Muscle of leg (tissue), 11 donors: Measurements from ENCODE around the gene ANKH. TPM values are rescaled to one million over a fixed set of nuclear protein-coding genes. Genes with fewer than 3 reads are reported as not detected.
"Not testable (repeated sequence)": the region's sequence is repeated elsewhere in the genome, so short reads cannot be mapped to it uniquely, and the experiment has no call there.

Experiments used
- DNase-seq: peaks from one replicate; pipeline ENCODE4 v3.0.0; 2013
- H3K27ac ChIP-seq: one replicate; pipeline ENCODE4 v1.5.1; 2013; ENCODE audit warnings: mild to moderate bottlenecking, low read length, control low read depth
- H3K27me3 ChIP-seq: one replicate; pipeline ENCODE4 v1.6.1; 2013; ENCODE audit warnings: low read length; ENCODE audit not compliant: control insufficient read depth, insufficient read depth
- H3K36me3 ChIP-seq: one replicate; pipeline ENCODE4 v1.6.1; 2013; ENCODE audit warnings: low read length; ENCODE audit not compliant: control insufficient read depth, insufficient read depth
- H3K4me1 ChIP-seq: one replicate; pipeline ENCODE4 v1.6.1; 2013; ENCODE audit warnings: low read length; ENCODE audit not compliant: control insufficient read depth, insufficient read depth
- H3K4me3 ChIP-seq: one replicate; pipeline ENCODE4 v1.5.1; 2013; ENCODE audit warnings: low read length, control low read depth
- H3K9me3 ChIP-seq: replicated peaks from 2 replicates; pipeline ENCODE4 v1.6.1; 2013; ENCODE audit warnings: low read depth, low read length; ENCODE audit not compliant: control insufficient read depth
- WGBS: methylation state at CpG from one replicate; pipeline ENCODE4 v1.1.5; 2013; ENCODE audit warnings: missing lambda C conversion rate; ENCODE audit not compliant: insufficient coverage; 5-methylcytosine and 5-hydroxymethylcytosine counted together
- polyA plus RNA-seq, 8 donors: library from polyadenylated mRNA; unstranded; fragments of 120-200 nt; gene quantifications; one replicate each; pipeline versions ENCODE4 v1.2.1 to v1.2.3, GENCODE V29; 2013; ENCODE audit warnings: inconsistent platforms in 1 of 8, low replicate concordance in 1 of 8; ENCODE audit not compliant: insufficient read length in 8 of 8, insufficient read depth in 1 of 8
- total RNA-seq: library from RNA; stranded (reverse); fragments of 120-200 nt; gene quantifications from one replicate; pipeline ENCODE4 v1.2.4, GENCODE V29; 2013

Gene ANKH
- total and polyA plus RNA-seq, 9 donors, result 14.8 to 22.2 (median 16.8) TPM

DNA sequence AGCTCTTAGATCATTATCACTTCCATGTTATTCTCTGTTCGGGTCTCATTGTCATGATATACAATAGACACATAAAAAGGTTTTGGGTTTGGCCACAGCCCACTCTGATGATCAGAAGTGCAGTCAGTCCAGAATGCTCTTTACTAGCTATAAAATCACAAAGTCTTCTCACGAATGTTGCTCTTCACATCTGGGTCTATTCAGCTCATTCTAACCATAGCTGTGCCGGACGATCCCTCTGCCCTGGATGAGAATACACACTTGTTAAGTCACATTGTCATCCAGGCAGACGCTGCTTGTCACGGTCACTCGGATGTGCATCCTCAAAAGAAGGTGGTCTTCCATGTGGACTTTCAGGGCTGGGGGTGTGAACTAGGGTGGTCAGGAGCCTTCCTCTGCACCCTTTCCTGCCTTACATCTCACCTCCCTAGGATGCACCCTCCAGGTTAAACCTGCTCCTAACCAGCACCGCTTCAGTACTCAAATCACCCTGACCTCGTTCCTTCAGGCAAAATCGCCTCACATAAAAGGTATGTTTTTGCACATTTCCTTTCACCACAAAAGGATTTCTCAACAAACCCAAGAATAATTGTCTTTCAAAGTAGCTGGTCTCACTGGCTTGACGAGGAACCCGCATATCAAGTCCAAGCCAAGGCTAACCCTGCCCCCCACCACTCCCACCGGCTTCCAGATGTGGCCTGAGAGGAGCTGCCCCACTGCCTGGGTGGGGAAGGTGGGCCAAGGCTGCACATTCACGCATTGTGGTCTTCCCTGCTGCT is 21.9 kb downstream of the ANKH start:
- peaks cover 1% of the 10 kb centered on the region for H3K4me1 ChIP-seq
- no peaks in the 10 kb centered on the region for H3K36me3 ChIP-seq
- 77% methylated on average over 8 of the region's 14 CpGs for WGBS
- H3K4me3 ChIP-seq, result no peak overlapping the region
- no peaks in the 10 kb centered on the region for H3K27me3 ChIP-seq
- no peak for DNase-seq
- H3K9me3 ChIP-seq, result no peaks in the 10 kb centered on the region
- H3K27ac ChIP-seq, result no peak overlapping the region

DNA sequence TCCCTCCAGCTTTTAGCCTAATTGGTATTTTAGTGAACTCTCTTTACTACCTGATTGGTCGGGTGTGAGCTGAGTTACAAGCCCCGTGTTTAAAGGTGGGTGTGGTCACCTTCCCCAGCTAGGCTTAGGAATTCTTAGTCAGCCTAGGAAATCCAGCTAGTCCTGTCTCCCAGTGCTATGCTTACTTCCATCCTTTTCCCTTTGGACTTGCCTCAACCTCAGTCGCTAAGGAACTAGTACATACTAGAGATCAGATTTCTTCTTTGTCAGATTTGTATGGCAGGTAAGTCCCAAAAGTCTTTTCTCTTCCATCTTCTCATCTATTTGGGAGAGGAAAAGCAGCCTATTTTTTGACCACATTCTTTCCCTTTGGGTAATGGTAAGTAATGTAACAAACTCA is 22.6 kb downstream of the ANKH start:
- not testable (repeated sequence) for H3K27ac ChIP-seq, H3K4me1 ChIP-seq, H3K9me3 ChIP-seq, DNase-seq, H3K27me3 ChIP-seq, H3K4me3 ChIP-seq, H3K36me3 ChIP-seq
- WGBS, result 71% methylated on average over 2 of the region's 3 CpGs

DNA sequence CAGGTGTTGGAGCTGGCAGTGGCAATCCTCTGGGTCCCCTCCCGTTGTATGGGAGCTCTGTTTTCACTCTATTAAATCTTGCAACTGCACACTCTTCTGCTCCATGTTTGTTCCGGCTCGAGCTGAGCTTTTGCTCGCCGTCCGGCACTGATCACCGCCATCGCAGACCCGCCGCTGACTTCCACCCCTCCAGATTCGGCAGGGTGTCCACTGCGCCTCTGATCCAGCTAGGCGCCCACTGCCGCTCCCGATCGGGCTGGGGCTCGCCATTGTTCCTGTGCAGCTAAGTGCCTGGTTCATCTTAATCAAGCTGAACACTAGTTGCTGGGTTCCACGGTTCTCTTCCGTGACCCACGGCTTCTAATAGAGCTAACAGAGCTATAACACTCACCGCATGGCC is 23.2 kb downstream of the ANKH start:
- no peaks in the 10 kb centered on the region for H3K4me1 ChIP-seq
- no peaks in the 10 kb centered on the region for H3K27me3 ChIP-seq
- no peaks in the 10 kb centered on the region for H3K9me3 ChIP-seq
- no peak for DNase-seq
- H3K36me3 ChIP-seq, result no peaks in the 10 kb centered on the region
- no peak overlapping the region for H3K4me3 ChIP-seq
- 96% methylated on average over 20 of the region's 21 CpGs for WGBS
- no peak overlapping the region for H3K27ac ChIP-seq

DNA sequence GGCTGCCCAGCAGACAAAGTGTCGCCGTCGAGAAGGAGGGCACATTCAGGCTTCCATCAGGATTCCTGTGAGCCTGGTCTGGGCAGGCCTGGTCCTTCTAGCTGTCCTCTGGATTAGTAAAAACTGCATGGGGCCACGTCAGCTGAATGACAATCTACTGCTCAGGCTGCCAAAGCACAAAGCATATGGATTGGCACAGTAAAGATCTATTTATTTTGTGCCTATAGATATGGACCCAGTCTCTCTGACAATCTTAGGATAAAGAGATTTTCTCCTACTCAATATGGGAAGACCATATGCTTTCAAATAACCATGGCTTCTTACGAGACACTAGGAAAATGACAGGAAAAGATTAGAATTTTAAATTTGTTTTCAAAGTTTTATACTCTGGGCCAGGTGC is 24.1 kb downstream of the ANKH start:
- no peak for DNase-seq
- WGBS, result 84% methylated on average over 3 of the region's 5 CpGs

DNA sequence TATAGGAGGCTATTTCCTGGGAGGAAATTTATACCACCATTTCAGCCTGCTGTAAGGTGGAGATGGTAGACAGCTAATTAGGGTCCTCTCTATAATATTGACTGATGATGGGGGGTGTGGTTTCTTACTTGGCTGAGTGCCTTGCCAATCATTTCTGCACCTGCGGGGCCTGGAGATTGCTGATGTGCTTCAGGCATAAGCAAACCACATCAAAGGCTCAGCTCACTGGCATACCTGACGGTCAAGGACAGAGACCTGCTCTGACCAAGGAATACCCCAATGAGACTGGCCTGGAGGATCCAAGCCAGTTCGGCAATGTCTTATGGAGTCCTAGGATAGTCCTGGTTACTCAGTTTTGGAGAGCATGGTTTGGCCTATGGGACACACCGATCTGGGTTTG is 29.5 kb downstream of the ANKH start:
- no peaks in the 10 kb centered on the region for H3K27me3 ChIP-seq
- no peak overlapping the region for H3K27ac ChIP-seq
- no peaks in the 10 kb centered on the region for H3K36me3 ChIP-seq
- no peaks in the 10 kb centered on the region for H3K4me1 ChIP-seq
- WGBS, result 80% methylated on average over 1 of the region's 4 CpGs
- H3K4me3 ChIP-seq, result no peak overlapping the region
- H3K9me3 ChIP-seq, result no peaks in the 10 kb centered on the region
- no peak for DNase-seq

More for the DNA sequence above, 24.1 kb downstream of the ANKH start:
- H3K36me3 ChIP-seq, result no peaks in the 10 kb centered on the region
- H3K9me3 ChIP-seq, result no peaks in the 10 kb centered on the region
- H3K4me1 ChIP-seq, result no peaks in the 10 kb centered on the region
- H3K27me3 ChIP-seq, result no peaks in the 10 kb centered on the region
- H3K27ac ChIP-seq, result no peak overlapping the region
- no peak overlapping the region for H3K4me3 ChIP-seq

DNA sequence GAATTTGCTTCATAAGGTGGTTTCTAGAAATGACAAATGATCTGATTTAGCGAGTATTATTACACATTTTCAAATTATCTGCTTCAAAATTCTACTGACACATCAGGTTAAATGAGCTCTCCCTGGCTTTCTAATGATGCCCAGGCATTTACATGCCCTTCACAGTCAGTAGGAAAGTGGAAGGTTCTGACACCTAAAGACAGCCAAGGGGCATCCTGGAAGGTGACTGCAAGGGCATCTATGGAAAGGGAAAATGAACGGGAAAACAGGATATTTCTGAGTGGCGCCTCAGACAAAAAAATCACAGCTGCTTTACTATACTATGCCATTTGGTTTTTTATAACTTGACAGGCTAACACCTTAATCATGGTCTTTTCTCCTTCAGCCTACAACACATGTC is 31.0 kb downstream of the ANKH start:
- no peak overlapping the region for H3K4me3 ChIP-seq
- no peaks in the 10 kb centered on the region for H3K4me1 ChIP-seq
- no peaks in the 10 kb centered on the region for H3K9me3 ChIP-seq
- no peaks in the 10 kb centered on the region for H3K27me3 ChIP-seq
- H3K36me3 ChIP-seq, result no peaks in the 10 kb centered on the region
- no peak for DNase-seq
- no peak overlapping the region for H3K27ac ChIP-seq
- WGBS, result no CpG with 5 or more reads among the region's 3 CpGs

DNA sequence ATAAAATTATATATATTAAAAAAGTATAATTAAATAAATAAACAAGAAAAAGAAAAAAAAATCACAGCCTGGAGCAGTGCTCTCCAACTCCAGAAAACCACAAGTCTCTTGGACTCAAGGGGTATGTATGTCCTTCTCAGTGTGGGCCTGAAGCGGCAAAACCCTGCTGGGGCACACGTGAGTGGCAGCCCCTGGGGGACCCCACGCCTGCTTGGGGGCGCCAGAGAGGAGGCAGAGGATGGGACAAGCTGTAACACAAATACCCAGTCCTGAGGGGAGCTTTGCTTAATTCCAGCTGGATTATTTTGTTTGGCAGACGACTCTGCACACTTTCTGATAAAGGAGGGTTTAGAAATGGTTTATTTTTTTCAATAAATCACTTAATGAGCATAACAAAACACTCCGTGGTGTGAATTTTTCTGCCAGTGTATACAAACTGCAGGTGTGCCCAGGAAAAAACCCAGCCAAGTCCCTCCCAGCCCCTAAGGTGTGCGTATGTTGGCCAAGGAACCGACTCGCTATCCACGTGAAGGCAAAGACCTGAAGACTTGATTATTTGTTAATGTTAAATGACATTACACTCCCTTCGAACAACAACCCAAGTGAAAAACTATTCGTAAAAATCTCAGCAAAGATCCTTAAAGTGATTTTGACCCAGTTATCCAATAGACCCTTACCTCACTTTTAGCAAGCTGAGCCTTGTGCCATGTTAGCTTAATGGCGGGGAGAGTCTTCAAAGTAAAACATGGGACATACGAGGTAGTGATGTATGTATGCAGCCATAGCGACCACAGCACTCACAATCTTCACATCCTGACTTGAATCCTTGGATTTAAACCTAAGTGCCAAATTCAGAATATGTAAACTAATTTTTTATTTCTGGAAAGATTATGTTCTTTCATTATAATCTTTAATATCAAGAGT is 32.9 kb downstream of the ANKH start:
- Histone ChIP-seq H3K27me3 (no peaks in the 10 kb centered on the region), H3K9me3 (no peaks in the 10 kb centered on the region), H3K36me3 (no peaks in the 10 kb centered on the region), H3K4me3 (no peak overlapping the region), H3K27ac (no peak overlapping the region), H3K4me1 (no peaks in the 10 kb centered on the region)
- no peak for DNase-seq
- WGBS, result 80% methylated on average over 2 of the region's 15 CpGs

DNA sequence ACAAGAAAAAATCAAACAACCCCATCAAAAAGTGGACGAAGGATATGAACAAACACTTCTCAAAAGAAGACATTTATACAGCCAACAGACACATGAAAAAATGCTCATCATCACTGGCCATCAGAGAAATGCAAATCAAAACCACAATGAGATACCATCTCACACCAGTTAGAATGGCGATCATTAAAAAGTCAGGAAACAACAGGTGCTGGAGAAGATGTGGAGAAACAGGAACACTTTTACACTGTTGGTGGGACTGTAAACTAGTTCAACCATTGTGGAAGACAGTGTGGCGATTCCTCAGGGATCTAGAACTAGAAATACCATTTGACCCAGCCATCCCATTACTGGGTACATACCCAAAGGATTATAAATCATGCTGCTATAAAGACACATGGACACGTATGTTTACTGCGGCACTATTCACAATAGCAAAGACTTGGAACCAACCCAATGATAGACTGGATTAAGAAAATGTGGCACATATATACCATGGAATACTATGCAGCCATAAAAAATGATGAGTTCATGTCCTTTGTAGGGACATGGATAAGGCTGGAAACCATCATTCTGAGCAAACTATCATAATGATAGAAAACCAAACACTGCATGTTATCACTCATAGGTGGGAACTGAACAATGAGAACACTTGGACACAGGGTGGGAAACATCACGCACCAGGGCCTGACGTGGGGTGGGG is 34.0 kb downstream of the ANKH start:
- H3K36me3 ChIP-seq, H3K27me3 ChIP-seq, H3K9me3 ChIP-seq, H3K4me1 ChIP-seq, DNase-seq, H3K4me3 ChIP-seq, H3K27ac ChIP-seq: not testable (repeated sequence)
- WGBS, result no CpG with 5 or more reads among the region's 7 CpGs

DNA sequence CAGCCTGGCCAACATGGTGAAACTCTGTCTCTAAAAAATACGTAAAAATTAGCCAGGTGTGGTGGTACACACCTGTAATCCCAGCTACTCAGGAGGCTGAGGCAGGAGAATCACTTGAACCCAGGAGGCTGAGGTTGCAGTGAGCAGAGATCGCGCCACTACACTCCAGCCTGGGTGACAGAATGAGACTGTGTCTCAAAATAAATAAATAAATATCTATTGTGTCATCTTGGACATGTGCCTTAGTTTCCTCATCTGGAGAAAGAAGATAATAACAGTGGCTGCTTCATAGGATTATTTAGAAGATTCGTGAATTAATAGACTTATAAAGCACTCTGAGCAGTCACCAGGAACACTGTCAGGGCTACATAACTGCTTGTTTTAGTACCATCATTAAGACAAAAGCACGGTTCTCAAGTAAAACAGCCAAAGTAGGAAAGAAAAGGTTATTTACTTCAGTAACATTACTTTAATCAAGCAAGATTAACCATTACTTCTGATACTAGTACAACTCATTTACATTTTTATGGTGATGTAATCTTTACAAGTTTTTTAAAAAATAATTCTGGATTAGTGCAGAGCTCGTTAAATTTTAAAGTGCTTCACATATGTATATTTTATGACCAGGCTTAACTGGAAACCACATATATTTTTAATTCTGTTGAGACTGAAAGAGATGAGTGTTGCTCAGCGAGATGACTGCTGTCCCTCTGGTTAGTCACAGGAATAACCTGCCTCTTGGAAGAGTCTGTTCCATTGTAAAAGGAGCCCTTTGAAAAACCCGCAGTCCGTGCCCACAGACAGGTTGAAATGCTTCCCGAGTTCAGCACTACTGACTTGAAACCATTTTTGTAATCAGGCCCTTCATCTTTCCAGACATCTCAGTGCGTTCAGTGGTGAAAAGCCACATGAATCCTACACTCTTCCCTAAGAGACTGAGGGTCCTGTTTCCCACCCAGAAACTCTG is 36.7 kb downstream of the ANKH start:
- WGBS, result 61% methylated on average over 6 of the region's 11 CpGs
- Histone ChIP-seq H3K36me3 (no peaks in the 10 kb centered on the region), H3K4me3 (no peak overlapping the region), H3K27me3 (no peaks in the 10 kb centered on the region), H3K27ac (no peak overlapping the region), H3K9me3 (no peaks in the 10 kb centered on the region), H3K4me1 (peaks cover 5% of the 10 kb centered on the region)
- DNase-seq, result no peak
